Aorta (tissue), 5 donors: ENCODE data around the gene SYTL5. TPM values are rescaled to one million over a fixed set of nuclear protein-coding genes. Genes with fewer than 3 reads are reported as not detected.

Experiments
- ATAC-seq: fragments of 200-7000 bp; cut with Tn5 transposase; one replicate; pipeline ENCODE4 v1.9.1; 2022; ENCODE audit warnings: moderate library complexity; ENCODE audit not compliant: low FRiP score
- DNase-seq, 2 donors: peaks; one replicate each; pipeline ENCODE4 v3.0.0-alpha.2; 2020
- H3K27ac ChIP-seq, 2 donors: one replicate each; pipeline ENCODE4 v1.5.1; 2013; ENCODE audit warnings: low read length in 2 of 2, mild to moderate bottlenecking in 2 of 2, moderate library complexity in 2 of 2, control low read depth in 1 of 2, inconsistent platforms in 1 of 2, low read depth in 1 of 2
- H3K27me3 ChIP-seq, 2 donors: one replicate each; pipeline ENCODE4 v1.6.1; 2013; ENCODE audit warnings: control low read depth in 1 of 2, low read length in 1 of 2, mild to moderate bottlenecking in 1 of 2, moderate library complexity in 1 of 2; ENCODE audit not compliant: insufficient read depth in 2 of 2, control insufficient read depth in 1 of 2
- H3K36me3 ChIP-seq, 2 donors: one replicate each; pipeline ENCODE4 v1.6.1; 2013; ENCODE audit warnings: control low read depth in 1 of 2, low read length in 1 of 2, mild to moderate bottlenecking in 1 of 2; ENCODE audit not compliant: insufficient read depth in 2 of 2, control insufficient read depth in 1 of 2
- H3K4me1 ChIP-seq, 2 donors: one replicate each; pipeline ENCODE4 v1.6.1; 2013; ENCODE audit warnings: low read length in 2 of 2, control low read depth in 1 of 2, mild to moderate bottlenecking in 1 of 2, moderate library complexity in 1 of 2; ENCODE audit not compliant: insufficient read depth in 2 of 2, control insufficient read depth in 1 of 2
- H3K4me3 ChIP-seq, 2 donors: one replicate each; pipeline ENCODE4 v1.5.1; 2013; ENCODE audit warnings: low read length in 2 of 2, control low read depth in 1 of 2, mild to moderate bottlenecking in 1 of 2
- H3K9me3 ChIP-seq: one replicate; pipeline ENCODE4 v1.6.1; 2013; ENCODE audit warnings: mild to moderate bottlenecking, low read length; ENCODE audit not compliant: control insufficient read depth
- WGBS, 2 donors: extraction: QIAGEN DNeasy Blood & Tissue Kit; methylation state at CpG; one replicate each; pipeline ENCODE4 v1.1.7; 2013; 5-methylcytosine and 5-hydroxymethylcytosine counted together
- intact Hi-C, 2 donors: fragments of 100-400 bp; cut with DNase I; formaldehyde crosslinking; loops; one replicate each; pipeline versions ENCODE4 v1.14.2 to v1.15.0; 2022
- polyA plus RNA-seq, 2 donors: library from polyadenylated mRNA; stranded (reverse); fragments of 200-250 nt; gene quantifications; one replicate each; pipeline ENCODE4 v1.2.3, GENCODE V29; 2013
- total RNA-seq, 2 donors: library from RNA; stranded (reverse); fragmentation: NEBNext Ultra II Directional; extraction: Animal tissue kit (Norgen Biotek cat#: 25700); gene quantifications; one replicate each; pipeline ENCODE4 v1.2.1, GENCODE V29; 2021
- donor health status: healthy with polysubstance abuse.
- donor health status: Bipolar disorder and iron deficiency.
- donor health status: DM: no; HTN: no; CAD: no.
- donor health status: DM: no; HTN: no; CAD: no.
- donor health status: DM: yes; HTN: yes; CAD: no.

SYTL5 gene
- total and polyA plus RNA-seq, 4 donors: 0.18 to 1.8 TPM; not detected in 2

- intact Hi-C loops: no loop called here
- ATAC-seq (no peak), DNase-seq (no peak)
- 78 to 96% methylated on average over 7 of the region's 7 CpGs for WGBS, 2 donors
- H3K36me3 ChIP-seq: peaks cover 0 to 2% of the 10 kb centered on the region in 2 donors
- H3K9me3 ChIP-seq: no peaks in the 10 kb centered on the region
- no peaks in the 10 kb centered on the region for H3K27me3 ChIP-seq
- H3K4me1 ChIP-seq: no peaks in the 10 kb centered on the region
- no peak overlapping the region for H3K4me3 ChIP-seq
- no peak overlapping the region for H3K27ac ChIP-seq
Measured at GRCh38 chrX:38156838-38157237, 150.5 kb downstream of the SYTL5 start.

DNA sequence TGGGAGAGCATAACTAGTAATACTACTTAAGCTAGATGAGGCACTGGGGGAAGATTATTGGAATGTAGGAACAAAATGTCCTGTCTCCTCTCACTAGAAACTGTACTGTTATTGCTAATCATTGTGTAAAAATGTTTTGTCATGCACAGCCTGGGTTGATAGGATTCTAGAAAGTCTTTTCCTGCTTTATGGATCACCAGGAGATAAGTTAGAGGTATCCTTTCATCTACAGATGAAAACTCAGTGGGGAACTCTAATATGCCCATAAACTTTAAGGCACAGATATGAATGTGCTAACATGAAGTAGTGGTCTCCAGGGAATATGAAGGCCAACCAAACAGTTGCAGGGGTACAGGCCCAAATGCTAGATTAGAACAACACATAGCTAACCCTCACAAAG, 156.8 kb downstream of the SYTL5 start:
- no peak for ATAC-seq
- Histone ChIP-seq H3K4me3 (no peak overlapping the region), H3K9me3 (no peaks in the 10 kb centered on the region), H3K27me3 (no peaks in the 10 kb centered on the region), H3K36me3 (peaks cover 0 to 2% of the 10 kb centered on the region in 2 donors), H3K27ac (no peak overlapping the region), H3K4me1 (no peaks in the 10 kb centered on the region)
- no peak for DNase-seq
- intact Hi-C loops: loop anchor here in 1 of 2 donors (10.0 kb wide), 2 partner anchors 238 to 418 kb away; no protein-coding TSS in a partner anchor

DNA sequence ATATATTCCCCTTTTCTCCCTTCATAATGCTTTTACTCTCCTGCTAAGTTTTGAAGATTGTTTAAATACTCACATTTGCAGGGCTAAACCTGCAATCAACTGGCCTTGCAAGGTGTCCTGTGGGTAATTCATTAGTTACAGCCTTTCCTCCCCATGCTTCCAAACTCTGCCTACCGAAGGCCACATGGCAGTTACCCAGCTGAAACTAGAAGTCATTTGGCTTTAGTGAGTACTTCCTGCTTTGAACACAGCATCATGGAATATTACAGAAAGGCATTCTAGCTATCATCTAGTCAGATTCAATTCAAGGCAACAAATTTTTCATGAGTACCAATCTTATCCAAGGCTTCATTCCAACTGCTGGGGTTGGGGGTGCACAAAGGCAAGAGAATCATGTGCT, 158.7 kb downstream of the SYTL5 start:
- intact Hi-C loops: loop anchor here (5.0 to 10.0 kb wide), 3 partner anchors 238 to 420 kb away; no protein-coding TSS in a partner anchor
- peaks cover 0 to 2% of the 10 kb centered on the region in 2 donors for H3K36me3 ChIP-seq
- no peaks in the 10 kb centered on the region for H3K4me1 ChIP-seq
- no peak overlapping the region for H3K4me3 ChIP-seq
- no peak overlapping the region for H3K27ac ChIP-seq
- WGBS, 2 donors: 35 to 44% methylated on average over 1 of the region's 1 CpG
- no peaks in the 10 kb centered on the region for H3K9me3 ChIP-seq
- ATAC-seq: no peak
- DNase-seq: no peak
- H3K27me3 ChIP-seq: no peaks in the 10 kb centered on the region

DNA sequence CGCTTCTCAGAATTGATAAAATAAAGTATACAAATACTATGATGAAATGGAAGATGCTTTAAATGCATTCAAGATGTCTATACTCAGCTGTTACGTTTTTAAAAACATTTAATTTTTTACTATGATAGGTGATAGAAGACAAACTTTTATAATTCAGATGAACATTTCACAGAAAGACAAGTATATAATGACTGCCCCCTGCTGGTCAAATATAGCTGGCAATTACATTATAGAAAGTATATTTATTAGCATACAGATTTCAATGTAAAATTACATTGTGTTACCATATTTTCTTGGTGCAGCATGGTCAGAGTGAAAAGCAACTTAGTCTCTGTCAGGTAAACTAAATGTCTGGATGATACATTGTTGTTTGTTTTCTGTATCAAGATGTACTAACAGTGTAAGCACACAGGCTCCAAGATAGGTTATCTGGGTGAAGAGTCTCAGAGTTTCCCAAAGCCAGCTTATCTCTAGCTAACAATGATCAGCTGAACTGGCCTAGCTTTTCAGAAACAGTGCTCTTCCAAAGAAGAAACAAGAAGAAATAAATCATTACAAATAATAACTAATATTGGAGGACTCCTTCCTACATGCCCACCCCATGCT, 160.2 kb downstream of the SYTL5 start:
- ATAC-seq (no peak), DNase-seq (no peak)
- Histone ChIP-seq H3K27ac (no peak overlapping the region), H3K36me3 (no peaks in the 10 kb centered on the region), H3K4me3 (no peak overlapping the region), H3K4me1 (no peaks in the 10 kb centered on the region), H3K27me3 (no peaks in the 10 kb centered on the region), H3K9me3 (no peaks in the 10 kb centered on the region)
- 51 to 57% methylated on average over 2 of the region's 2 CpGs for WGBS, 2 donors
- intact Hi-C loops: loop anchor here (5.0 to 10.0 kb wide), 3 partner anchors 239 to 422 kb away; no protein-coding TSS in a partner anchor

DNA sequence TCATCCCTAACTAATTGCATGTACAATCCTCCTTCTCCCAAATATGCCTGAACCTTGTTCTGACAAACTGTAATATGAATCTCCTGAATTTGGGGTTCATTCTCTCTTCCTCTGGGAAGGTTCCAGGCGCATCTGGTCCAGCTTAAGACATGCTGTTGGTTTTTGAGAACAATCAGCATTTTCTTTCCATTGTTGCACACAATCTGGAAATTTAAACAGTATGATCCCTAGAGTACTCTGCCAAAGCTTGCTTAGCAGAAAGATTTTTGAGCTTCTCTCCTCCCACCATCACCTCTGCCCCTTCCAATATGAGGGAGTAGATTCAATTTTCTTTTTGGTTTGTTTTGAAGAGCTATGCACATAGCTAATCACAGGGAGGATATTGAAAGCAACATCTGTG, 164.2 kb downstream of the SYTL5 start:
- WGBS, 2 donors: 85 to 96% methylated on average over 1 of the region's 1 CpG
- Histone ChIP-seq H3K36me3 (no peaks in the 10 kb centered on the region), H3K4me1 (no peaks in the 10 kb centered on the region), H3K27ac (no peak overlapping the region), H3K4me3 (no peak overlapping the region), H3K9me3 (no peaks in the 10 kb centered on the region), H3K27me3 (no peaks in the 10 kb centered on the region)
- DNase-seq (no peak), ATAC-seq (no peak)
- intact Hi-C loops: no loop called here

DNA sequence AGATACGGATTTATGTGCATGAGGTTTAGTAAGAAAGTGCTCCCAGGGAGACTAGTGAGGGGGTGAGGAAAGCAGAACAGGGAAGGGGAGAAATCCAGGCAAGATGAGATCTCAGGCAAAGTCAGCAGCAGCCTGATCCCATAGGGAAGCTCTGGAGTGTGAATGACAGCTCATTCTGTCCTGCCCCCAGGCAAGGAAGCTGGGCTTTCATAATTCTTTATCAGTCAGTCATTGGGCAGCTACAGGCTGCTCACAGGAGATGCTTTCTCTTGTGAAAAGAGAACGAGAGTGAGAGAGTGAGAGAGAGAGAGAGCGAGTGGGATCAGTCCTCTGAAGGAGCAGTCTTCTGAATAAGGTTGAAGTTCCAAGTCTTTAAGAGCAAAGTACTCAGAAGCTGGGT, 166.2 kb downstream of the SYTL5 start:
- ATAC-seq (no peak), DNase-seq (no peak)
- Histone ChIP-seq H3K4me1 (no peaks in the 10 kb centered on the region), H3K27ac (no peak overlapping the region), H3K9me3 (no peaks in the 10 kb centered on the region), H3K36me3 (no peaks in the 10 kb centered on the region), H3K4me3 (no peak overlapping the region), H3K27me3 (no peaks in the 10 kb centered on the region)
- intact Hi-C loops: no loop called here
- 70 to 95% methylated on average over 3 of the region's 3 CpGs for WGBS, 2 donors

DNA sequence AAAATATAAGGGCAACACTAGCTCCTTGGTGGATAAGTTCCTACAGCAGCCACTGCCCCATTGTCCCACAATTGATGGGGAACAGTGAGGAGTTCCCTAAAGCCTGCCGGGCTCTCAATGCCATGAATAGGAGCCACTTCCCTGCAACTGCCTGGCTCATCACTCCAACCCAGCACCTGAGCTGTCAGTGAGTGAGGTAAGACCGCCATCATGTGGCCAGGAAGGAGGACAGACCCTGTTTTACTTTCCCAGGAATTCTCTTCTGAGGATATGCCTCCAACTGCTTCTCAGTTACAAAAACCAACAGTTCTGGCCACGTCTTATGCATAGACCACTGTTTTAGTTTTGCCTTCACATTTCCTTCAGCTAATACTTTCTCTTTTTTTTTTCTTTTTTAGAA, 168.8 kb downstream of the SYTL5 start:
- Histone ChIP-seq H3K36me3 (no peaks in the 10 kb centered on the region), H3K4me3 (no peak overlapping the region), H3K27ac (no peak overlapping the region), H3K27me3 (no peaks in the 10 kb centered on the region), H3K9me3 (no peaks in the 10 kb centered on the region), H3K4me1 (no peaks in the 10 kb centered on the region)
- 29 to 65% methylated on average over 3 of the region's 3 CpGs for WGBS, 2 donors
- intact Hi-C loops: no loop called here
- DNase-seq (no peak), ATAC-seq (no peak)

GRCh38 chrX:38178396-38178795, 172.0 kb downstream of the SYTL5 start:
- intact Hi-C loops: no loop called here
- Histone ChIP-seq H3K4me3 (no peak overlapping the region), H3K9me3 (no peaks in the 10 kb centered on the region), H3K27ac (no peak overlapping the region), H3K4me1 (no peaks in the 10 kb centered on the region), H3K27me3 (no peaks in the 10 kb centered on the region), H3K36me3 (no peaks in the 10 kb centered on the region)
- DNase-seq: no peak
- WGBS, 2 donors: 8 to 22% methylated on average over 2 of the region's 2 CpGs
- no peak for ATAC-seq
